ENCODE measurements around the gene EML4. TPM values are rescaled to one million over a fixed set of nuclear protein-coding genes. Genes with fewer than 3 reads are reported as not detected.

EML4 gene
- total and polyA plus RNA-seq, 9 of the 15 experiments (the other 6 are each of a cell fraction or from before 2014, with no cell fraction given): 14.7 to 48.3 (median 36.5) TPM

DNA sequence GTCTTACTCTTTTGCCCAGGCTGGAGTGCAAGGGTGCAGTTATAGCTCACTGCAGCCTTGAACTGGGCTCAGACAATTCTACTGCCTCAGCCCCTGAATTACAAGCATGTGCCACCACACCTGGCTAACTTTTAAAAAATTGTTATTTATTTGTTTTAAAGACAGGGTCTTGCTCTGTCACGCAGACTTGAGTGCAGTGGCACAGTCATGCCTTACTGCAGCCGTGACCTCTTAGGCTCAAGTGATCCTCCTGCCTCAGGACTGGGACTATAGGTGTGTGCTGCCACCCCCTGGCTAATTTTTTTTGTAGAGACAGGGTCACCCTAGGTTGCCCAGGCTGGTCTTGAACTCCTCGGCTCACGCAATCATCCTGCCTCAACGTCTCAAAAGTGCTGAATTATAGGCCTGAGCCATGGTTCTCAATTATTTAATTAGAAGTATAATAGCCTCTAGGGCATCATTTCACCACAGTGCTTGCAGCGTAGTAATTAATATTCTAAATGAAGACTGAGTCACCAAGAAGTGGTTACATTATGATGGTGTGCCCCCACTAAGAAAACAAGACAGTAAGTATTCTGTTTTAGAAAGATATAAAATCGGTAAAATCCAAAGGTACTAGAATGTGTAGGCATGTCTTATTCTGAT lies 69.6 kb downstream of the EML4 start (continued):
- TF ChIP-seq, protein P1, sequence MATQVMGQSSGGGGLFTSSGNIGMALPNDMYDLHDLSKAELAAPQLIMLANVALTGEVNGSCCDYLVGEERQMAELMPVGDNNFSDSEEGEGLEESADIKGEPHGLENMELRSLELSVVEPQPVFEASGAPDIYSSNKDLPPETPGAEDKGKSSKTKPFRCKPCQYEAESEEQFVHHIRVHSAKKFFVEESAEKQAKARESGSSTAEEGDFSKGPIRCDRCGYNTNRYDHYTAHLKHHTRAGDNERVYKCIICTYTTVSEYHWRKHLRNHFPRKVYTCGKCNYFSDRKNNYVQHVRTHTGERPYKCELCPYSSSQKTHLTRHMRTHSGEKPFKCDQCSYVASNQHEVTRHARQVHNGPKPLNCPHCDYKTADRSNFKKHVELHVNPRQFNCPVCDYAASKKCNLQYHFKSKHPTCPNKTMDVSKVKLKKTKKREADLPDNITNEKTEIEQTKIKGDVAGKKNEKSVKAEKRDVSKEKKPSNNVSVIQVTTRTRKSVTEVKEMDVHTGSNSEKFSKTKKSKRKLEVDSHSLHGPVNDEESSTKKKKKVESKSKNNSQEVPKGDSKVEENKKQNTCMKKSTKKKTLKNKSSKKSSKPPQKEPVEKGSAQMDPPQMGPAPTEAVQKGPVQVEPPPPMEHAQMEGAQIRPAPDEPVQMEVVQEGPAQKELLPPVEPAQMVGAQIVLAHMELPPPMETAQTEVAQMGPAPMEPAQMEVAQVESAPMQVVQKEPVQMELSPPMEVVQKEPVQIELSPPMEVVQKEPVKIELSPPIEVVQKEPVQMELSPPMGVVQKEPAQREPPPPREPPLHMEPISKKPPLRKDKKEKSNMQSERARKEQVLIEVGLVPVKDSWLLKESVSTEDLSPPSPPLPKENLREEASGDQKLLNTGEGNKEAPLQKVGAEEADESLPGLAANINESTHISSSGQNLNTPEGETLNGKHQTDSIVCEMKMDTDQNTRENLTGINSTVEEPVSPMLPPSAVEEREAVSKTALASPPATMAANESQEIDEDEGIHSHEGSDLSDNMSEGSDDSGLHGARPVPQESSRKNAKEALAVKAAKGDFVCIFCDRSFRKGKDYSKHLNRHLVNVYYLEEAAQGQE (IDR thresholded peaks at IDR 0.05; ENCODE audit: borderline replicate concordance): peak; percentile 69; the same call in 1 of the 2 replicates
- TF ChIP-seq, protein P1 (CRISPR knock-in tag; IDR thresholded peaks at IDR 0.05; ENCODE audit: low read depth): no peak
- 0 out of 4 replicates have a peak, but pooled peaks of 1 of the 2 experiments have one; percentile 15 for TF ChIP-seq NRF1 (conservative IDR thresholded peaks at IDR 0.05 in 1 of 2, IDR thresholded peaks at IDR 0.05 in 1 of 2)
